Measurements from ENCODE around the gene ADAMTS10.
"Not testable (repeated sequence)": the region's sequence is repeated elsewhere in the genome, so short reads cannot be mapped to it uniquely, and the experiment has no call there.

ADAMTS10 gene

GRCh38 chr19:8610041-8610935 lies at the start of gene ADAMTS10:
Gene ADAMTS10 (minus strand): TSS chr19:8610715. CDS start chr19:8605710, 5,005 bp downstream.
- no peak for DNase-seq

DNA sequence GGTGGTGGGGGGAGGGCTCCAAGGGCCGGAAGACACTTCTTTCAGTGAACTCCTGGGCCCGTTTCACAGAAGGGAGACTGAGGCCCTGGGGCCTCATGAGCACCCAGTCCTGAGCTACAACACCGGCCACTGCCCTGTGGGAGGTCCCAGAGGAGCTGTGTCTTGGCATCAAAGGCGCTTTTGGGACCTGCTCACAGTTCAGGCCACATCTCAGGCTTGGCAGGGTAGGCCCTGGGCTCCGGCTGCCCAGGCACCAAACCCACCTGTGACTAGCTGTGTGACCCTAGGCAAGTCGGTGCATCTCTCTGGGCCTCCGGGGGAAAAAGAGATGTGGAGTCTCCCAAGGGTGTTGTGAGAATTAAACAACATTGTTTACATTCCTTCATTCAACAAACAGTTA lies 49.4 kb upstream of the ADAMTS10 start:
- DNase-seq, result no peak

- DNase-seq, result no peak
Observed at GRCh38 chr19:8657869-8658268, 47.4 kb upstream of the ADAMTS10 start.

DNA sequence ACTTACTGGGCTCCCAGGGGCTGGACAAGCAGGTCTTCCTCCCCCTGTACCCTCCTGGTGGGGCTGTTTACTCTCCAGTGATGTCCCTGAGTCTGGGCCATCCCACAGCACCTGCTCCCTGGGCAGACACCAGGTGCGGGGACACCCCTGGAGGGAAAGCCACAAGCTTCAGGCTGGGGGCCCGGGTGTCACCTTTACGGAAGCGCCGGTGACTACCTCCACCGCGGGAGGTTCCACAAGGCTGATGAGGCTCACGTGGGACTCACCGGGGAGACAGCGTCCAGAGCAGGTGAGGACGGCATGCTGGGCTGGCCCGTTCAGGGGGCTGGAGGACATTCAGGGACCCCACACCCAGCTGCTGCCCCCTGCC lies 44.8 kb upstream of the ADAMTS10 start:
- no peak for DNase-seq

- peak; percentile 65 for DNase-seq
Observed at GRCh38 chr19:8654591-8655339, 44.2 kb upstream of the ADAMTS10 start.

GRCh38 chr19:8648240-8648639 lies 37.7 kb upstream of the ADAMTS10 start:
- DNase-seq, result no peak

- no peak for DNase-seq
Observed at GRCh38 chr19:8643860-8644653, 33.5 kb upstream of the ADAMTS10 start.

DNA sequence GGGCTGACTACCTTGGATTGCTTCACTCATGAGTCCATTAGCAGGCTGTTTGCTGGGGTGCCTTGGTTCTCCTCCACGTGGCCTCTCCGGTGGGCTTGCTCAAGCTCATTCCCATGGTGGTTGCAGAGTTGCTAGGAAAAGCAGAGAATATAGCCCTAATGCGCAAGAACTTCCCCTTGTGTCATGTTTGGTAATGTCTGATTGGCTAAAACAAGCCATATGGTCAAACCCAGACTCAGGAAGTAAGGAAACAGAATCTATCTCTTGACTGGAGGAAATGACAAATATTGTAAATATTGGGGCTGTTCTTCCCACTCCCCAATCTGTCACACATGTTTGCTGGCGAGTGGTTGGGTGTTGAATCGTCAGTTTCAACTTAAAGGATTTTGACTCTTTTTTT lies 32.0 kb upstream of the ADAMTS10 start:
- DNase-seq, result no peak

DNA sequence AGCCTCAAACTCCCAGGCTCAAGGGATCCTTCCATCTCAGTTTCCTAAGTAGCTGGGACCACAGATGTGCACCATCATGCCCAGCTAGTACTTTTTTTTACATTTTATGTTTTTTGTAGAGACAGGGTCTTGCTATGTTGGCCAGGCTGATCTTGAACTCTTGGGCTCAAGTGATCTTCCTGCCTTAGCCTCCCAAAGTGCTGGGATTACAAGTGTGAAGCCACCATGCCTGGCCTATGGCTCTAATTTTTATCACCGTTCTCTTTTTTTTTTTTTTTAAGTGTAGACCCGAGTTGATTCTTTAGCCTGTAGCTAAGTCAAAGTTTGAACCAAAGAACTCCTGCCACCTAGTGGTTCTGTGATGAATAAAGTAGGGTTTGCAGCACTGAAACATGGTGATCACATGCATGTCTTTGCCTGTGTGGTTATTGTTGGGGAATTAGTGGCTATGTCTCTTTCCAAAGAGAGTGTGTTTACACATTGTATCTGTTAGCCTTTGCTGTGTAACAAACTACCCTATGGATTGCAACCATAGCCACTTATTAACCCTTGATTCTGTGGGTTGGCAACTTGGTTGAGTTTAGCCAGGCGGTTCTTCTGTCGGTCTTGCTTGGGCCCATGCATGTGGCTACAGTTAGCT lies 31.5 kb upstream of the ADAMTS10 start:
- DNase-seq, result peak; percentile 34

DNA sequence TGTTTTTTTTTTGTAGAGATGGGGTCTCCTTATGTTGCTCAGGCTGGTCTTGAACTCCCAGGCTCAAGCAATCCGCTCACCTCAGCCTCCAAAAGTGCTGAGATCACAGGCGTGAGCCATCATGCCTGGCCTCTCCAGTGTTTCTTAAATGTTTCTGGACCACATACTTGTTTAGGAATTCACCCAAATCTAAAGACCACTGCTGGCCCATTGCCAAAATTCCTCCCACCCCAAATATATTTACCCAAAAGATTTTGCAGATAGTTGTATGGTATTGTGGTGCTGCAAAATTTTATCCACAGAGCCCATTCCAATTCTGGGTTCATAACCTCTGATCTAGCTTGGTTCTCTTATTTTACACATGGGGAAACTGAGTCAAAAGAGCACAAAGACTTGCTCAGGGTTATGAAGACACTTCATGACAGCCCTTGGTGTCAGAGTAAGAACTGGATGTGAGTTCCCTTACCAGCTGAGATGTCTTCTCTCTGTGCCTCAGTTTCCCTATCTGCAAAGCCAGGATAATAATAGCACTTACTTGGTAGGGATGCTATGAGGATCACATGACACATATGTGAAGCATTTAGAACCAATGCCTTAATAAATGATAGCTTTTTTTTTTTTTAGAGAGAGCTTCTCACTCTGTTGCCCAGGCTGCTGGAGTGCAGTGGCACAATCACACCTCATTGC lies 30.8 kb upstream of the ADAMTS10 start:
- no peak for DNase-seq

- DNase-seq, result no peak
Observed at GRCh38 chr19:8640402-8641004, 30.0 kb upstream of the ADAMTS10 start.

GRCh38 chr19:8639821-8640401 lies 29.4 kb upstream of the ADAMTS10 start:
- DNase-seq, result no peak

- DNase-seq, result no peak
Observed at GRCh38 chr19:8638078-8638619, 27.6 kb upstream of the ADAMTS10 start.

- DNase-seq, result not testable (repeated sequence)
Observed at GRCh38 chr19:8637070-8637469, 26.6 kb upstream of the ADAMTS10 start.

DNA sequence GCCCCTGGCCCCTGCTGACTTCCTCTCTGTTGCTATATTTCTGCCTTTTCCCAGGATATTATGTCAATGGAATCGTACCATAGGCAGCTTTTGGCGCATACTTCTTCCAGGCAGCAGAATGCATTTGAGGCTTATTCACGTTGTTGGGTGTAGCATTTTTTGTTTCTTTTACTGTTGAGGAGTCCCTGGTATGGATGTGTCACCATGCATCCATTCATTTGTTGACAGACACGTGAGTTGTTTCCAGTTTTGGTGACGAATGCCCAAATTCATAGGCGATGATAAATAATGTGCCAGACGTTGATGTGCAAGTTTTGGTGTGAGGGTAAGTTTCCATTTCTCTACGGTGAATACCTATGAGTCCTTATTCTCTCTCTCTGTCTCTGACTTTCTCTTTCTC lies 24.9 kb upstream of the ADAMTS10 start:
- DNase-seq, result no peak

- no peak for DNase-seq
Observed at GRCh38 chr19:8631425-8631819, 20.9 kb upstream of the ADAMTS10 start.

GRCh38 chr19:8630796-8631424 lies 20.4 kb upstream of the ADAMTS10 start:
- DNase-seq, result no peak

DNA sequence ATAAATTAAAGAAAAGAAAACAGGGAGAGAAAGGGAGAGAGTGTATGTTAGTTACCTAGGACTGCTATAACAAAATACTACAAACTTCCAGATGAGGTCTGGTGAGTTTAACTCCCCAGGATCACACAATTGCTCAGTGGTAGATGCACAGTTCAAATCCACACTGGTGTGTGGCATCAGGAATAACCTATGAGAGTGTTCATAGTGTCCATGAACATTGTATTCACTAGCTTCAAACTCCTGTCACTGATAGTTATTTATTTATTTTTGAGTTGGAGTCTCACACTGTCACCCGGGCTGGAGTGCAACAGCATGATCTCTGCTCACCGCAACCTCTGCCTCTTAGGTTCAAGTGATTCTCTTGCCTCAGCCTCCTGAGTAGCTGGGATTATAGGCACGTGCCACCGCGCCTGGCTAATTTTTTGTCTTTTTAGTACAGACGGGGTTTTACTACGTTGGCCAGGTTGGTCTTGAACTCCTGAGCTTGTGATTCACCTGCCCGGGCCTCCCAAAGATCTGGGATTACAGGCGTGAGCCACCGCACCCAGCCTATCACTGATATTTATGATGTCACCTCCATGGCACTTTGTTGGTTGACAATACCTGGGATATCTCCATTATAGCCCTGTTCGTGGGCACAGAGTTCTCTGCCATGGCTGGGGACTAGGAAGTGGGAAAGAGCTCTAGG lies 19.6 kb upstream of the ADAMTS10 start, which contains the start of gene NFILZ:
NFILZ (plus strand) TSS at position 638 of the 688 bp plus-strand sequence. CDS start 46,133 bp downstream, outside the sequence.
- DNase-seq, result no peak

- DNase-seq, result no peak
Observed at GRCh38 chr19:8629184-8629583, 18.7 kb upstream of the ADAMTS10 start.

- no peak for DNase-seq
Observed at GRCh38 chr19:8626842-8627241, 16.3 kb upstream of the ADAMTS10 start.
